NCI-H526 (cell line): ENCODE results near the gene MRPS26.
"Not testable (repeated sequence)": the region's sequence is repeated elsewhere in the genome, so short reads cannot be mapped to it uniquely, and the experiment has no call there.

Experiments used
- DNase-seq, 2 experiments: peaks; one replicate each; lab custom pipeline; 2025; lab: John Stamatoyannopoulos, UW

Gene MRPS26

DNA sequence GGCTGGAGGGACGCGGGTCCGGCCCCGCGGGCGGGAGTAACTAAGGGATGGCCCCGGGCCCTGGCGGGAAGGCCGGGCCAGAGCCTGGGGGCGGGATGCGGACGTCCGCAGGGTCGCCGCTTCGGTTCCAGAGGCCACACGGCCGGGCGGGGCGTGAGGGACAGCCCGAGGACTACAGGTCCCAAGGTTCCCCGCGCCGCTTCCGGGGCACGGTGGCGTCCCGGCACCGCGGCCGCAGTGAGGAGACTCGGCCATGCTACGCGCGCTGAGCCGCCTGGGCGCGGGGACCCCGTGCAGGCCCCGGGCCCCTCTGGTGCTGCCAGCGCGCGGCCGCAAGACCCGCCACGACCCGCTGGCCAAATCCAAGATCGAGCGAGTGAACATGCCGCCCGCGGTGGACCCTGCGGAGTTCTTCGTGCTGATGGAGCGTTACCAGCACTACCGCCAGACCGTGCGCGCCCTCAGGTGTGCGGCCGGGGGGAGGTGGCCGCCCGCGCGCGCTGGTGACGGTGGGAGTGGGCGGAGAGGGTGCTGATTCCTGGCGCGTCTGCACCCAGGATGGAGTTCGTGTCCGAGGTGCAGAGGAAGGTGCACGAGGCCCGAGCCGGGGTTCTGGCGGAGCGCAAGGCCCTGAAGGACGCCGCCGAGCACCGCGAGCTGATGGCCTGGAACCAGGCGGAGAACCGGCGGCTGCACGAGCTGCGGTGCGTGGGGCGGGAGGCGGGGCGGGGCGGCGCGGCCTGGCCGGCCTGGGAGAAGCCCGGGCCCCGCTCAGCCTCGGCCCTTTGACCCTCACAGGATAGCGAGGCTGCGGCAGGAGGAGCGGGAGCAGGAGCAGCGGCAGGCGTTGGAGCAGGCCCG is at the start of gene MRPS26:
MRPS26 (plus strand) TSS at position 237 of the 861 bp plus-strand sequence; CDS start at position 254, 17 bp downstream.
- peak; percentile 85 to 97 for DNase-seq

DNA sequence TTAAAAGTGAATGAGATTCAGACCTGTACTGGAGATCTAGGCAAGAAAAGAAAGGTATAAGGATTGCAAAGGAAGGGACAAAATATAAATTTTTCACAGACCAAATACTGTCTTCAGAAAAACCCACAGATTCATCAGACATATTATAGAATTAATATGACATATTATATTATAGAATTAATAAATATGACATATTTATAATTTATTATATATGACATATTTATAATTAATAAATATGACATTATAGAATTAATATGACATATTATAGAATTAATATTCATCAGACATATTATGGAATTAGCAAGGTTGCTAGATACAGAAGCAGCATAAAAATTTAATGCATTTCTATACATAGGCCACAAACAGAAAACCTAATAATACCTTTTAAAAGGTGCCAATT is 47.1 kb upstream of the MRPS26 start:
- no peak for DNase-seq

GRCh38 chr20:3000852-3001523 is 44.9 kb upstream of the MRPS26 start:
- peak in 1 of 2 experiments; percentile 44 for DNase-seq

DNA sequence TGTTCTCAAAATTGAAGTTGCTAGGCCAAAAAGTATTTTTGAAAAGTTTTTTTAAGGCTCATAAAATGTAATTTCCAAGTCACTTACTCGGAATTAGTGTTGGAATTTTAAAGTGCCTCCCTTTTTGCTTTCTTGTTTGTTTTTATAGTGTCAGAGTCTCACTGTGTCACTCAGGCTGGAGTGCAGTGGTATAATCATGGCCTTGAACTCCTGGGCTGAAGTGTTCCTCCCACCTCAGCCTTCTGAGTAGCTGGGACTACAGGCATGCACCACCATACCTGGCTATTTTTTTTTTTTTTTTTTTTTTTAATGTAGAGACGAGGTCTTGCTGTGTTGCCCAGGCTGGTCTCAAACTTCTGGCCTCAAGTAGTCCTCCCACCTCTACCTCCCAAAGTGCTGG is 42.4 kb upstream of the MRPS26 start:
- DNase-seq = no peak

- DNase-seq = no peak
These were observed 34.7 kb upstream of the MRPS26 start for GRCh38 chr20:3010985-3011723.

DNA sequence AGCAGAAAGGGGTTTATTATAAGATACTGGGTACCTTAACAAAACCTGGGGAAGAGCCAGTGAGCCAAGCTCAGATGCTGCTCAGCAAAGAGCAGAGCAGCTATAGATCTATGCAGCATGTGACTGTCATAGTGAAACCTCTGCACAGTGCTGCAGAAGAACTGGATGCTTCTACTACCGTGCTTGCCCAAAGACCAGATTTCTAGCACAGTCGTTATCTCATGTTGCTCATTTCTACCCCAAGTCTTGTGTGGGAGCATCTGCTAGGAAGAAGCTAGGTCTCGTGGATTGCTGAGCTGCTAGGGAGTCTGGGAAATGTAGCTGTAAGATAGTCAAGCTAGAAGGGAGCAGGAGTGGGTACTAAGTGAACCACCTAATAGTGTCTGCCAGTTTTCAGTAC is 34.1 kb upstream of the MRPS26 start:
- no peak for DNase-seq

DNA sequence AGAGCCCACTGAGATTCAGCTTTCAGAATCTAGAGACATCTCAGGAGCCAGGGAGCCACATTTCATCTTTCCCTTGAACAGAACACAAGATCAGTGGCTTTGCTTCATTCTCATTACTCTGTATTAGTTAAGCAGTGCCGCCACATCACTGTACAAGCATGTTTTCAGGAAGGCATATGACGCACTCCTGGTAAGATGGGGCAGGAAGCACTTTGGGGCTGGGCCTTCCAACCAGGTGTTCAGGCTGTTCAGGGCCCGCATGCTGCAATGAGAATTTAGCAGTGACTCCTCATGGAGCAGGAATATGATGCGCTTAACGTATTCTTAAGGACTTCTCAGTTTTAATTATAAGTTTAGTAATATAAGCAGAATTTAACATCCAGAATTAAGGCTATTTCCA is 32.1 kb upstream of the MRPS26 start:
- no peak for DNase-seq

DNA sequence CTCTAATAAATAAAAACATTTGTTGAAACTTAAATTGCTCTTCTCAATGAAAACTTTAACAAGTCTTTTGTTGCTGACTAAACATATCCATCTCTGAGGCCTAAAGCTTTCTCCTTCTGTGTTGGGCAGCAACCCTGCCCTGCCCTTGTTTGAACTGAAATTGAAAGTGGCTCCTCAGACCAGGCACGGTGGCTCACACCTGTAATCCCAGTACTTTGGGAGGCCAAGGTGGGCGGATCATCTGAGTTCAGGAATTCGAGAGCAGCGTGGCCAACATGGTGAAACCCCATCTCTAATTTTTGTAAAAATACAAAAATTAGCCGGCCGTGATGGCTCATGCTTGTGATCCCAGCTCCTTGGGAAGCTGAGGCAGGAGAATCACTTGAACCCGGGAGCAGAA is 31.7 kb upstream of the MRPS26 start:
- DNase-seq = no peak

DNA sequence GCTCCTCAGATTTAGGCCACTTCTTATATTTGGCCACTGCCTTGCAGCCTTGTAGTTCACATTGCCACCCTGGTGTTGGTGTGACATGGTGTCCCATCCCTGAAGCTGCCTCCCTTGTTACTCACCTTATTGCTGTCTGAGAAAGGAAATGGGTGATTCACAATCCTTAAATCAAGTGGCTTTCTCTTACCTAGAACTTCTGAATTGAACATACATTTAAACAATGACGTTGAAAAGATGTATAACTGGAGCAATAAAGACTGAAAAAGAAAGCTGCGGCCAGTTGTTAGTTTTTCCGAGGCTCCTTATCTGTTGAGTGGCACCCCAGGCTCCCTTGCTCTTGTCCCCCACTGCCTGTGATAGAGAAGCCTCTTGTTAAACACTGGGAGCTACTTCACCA is 31.2 kb upstream of the MRPS26 start:
- DNase-seq = no peak

- DNase-seq = not testable (repeated sequence)
These were observed 30.6 kb upstream of the MRPS26 start for GRCh38 chr20:3015302-3015701.

- DNase-seq = no peak
These were observed 24.5 kb upstream of the MRPS26 start for GRCh38 chr20:3021327-3021726.

GRCh38 chr20:3021777-3022176 is 24.1 kb upstream of the MRPS26 start:
- no peak for DNase-seq

DNA sequence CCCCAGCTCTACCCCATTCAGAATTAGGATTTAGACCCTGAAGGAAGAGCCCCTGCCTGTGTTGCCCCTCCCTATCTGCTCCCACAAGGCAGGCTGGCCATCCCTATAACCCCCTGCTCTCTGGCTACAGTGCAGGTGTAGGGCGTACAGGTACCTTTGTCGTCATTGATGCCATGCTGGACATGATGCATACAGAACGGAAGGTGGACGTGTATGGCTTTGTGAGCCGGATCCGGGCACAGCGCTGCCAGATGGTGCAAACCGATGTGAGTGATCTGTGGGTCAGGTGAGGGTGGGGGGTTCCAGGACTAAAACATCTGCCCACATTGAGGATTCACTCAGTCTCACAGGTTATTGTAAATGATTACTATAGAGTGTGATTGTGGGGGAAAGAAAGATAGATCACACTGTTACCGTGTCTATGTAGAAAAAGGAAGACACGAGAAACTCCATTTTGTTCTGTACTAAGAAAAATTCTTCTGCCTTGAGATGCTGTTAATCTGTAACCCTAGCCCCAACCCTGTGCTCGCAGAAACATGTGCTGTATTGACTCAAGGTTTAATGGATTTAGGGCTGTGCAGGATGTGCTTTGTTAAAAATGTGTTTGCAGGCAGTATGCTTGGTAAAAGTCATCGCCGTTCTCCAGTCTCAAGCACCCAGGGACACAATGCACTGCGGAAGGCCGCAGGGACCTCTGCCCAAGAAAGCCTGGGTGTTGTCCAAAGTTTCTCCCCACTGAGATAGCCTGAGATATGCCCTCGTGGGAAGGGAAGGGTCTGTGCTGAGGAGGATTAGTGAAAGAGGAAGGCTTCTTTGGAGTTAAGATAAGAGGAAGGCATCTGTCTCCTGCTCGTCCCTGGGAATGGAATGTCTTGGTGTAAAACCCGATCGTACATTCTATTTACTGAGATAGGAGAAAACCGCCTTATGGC is 23.0 kb upstream of the MRPS26 start:
- not testable (repeated sequence) for DNase-seq

DNA sequence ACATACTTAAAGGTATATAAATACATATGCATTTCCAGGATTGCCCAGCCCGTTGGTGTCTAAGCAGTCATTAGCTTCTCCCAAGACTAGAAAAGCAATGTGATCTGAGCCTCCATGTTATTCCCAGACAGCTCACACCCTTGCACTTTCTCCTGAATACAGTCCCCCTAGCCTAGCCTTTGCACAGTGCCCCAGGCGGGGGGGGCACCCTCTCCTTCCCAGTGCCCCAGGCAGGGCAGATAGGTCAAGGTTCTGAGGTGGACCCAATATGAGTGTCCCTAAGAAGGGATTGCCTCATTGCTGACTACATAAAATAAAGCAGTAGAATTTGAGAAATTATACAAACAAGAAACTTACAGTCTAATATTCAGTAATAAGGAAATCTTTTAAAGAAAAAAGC is 17.9 kb upstream of the MRPS26 start:
- DNase-seq = no peak

DNA sequence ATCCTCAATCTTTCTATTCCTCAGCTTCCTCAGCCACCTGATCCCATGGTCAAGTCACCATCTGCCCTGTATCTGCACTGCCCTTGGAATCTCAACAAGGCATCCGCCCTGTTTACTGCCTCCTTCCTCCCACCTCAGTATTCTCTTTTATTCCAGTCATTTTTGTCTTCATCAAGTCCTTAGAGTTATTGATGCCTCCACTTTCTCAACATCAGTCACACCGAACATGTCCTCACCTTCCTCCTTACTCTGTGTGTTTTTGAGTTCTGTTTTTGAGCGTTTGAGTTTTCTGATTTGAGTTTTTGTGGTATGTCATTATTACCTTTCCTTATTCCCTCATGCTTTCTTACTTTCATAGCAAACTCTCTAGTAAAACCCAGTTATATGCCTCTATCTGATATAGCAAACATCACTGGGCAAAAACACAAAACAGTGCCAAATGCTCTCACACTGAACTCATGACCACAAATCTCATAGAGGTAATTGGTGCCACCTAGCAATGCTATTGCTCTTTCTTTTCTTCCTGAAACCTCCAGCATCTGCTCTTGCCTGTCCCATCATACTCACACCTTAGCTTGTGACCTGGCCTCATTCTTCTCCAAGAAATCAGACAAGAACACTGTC is 14.2 kb upstream of the MRPS26 start:
- no peak for DNase-seq

DNA sequence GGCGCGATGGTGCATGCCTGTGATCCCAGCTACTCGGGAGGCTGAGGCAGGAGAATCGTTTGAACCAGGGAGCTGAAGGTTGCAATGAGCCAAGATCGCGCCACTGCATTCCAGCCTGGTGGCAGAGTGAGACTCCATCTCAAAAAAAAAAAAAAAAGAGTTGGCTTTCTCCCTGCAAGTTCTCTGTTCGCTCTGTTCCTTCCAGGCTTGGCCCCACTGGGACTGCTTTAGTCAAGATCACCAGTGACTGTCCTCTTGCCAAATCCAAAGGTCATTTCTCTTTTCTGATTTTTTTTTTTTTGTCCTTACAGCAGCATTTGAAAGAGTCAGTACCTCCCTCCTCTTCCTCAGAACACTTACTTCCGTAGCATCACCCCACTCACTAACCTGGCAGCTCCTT is 13.2 kb upstream of the MRPS26 start:
- no peak for DNase-seq

DNA sequence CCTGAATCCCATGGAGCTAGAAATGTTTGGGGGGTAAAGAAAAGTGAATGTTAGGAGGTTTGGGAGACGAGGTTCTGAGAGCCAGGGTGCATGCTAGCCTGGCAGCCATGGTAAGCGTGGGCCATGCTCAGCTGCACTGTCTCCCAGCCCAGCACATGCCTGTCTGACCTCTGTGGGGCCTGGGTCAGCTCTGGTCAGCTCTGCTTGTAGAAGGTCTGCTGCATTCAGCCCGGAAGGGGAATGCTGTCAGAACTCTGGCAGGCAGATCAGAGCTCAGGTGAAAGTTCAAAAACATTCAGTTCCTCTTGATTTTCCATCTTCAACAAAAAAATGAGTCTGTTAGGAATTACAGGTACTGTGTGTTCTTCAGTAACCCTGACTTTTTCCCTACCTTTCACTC is 8.2 kb upstream of the MRPS26 start:
- DNase-seq = no peak

- DNase-seq = no peak
These were observed 7.4 kb upstream of the MRPS26 start for GRCh38 chr20:3038454-3038853.

- DNase-seq = no peak
These were observed 6.4 kb upstream of the MRPS26 start for GRCh38 chr20:3039426-3039825.

DNA sequence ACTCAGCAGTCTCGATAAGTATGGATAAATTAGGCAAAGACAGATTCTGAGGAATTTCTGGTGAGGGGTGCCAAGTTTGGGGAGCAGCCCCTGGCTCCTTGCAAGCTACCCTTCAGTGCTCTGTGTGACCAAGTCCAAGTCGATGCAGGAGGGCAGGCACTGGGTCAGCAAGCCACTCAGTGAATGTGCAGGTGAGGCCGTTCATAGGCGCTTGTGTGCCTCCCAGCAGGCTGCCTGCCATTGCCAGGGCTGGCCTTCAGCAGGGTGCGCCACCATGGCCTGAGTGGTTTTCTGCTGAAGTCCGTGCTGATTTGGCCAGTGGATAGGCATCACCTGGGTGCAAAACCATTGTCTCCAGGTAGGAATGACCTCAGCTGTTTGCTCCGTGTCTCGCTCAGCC is 5.8 kb upstream of the MRPS26 start:
- no peak for DNase-seq

GRCh38 chr20:3041854-3042409 is 3.9 kb upstream of the MRPS26 start:
- DNase-seq = peak in 1 of 2 experiments; percentile 29
